Activated naive CD4-positive, alpha-beta T cell treated with anti-CD3 and anti-CD28 coated beads, Interleukin-2, amount 10 ng/mL, durations not matched to agents 7 days and 5 days (primary cell): ENCODE results near the gene RIMBP2.

Source experiments
- CTCF ChIA-PET: fragments of 350-600 bp; sonication (Branson Sonifier 250); formaldehyde crosslinking; loops from one replicate; lab custom pipeline; 2021; ENCODE audit warnings: antibody characterized with exemption; lab: Charles Lee
- DNase-seq: peaks from one replicate; pipeline ENCODE4 v3.0.0-alpha.2; 2020
- H3K27ac Mint-ChIP-seq: one replicate; pipeline ENCODE4 v1.8.0; 2021; ENCODE audit warnings: mild to moderate bottlenecking, moderate library complexity, mixed read lengths
- H3K27me3 Mint-ChIP-seq: one replicate; pipeline ENCODE4 v1.8.0; 2021; ENCODE audit warnings: mild to moderate bottlenecking, mixed read lengths
- H3K36me3 Mint-ChIP-seq: one replicate; pipeline ENCODE4 v1.8.0; 2021; ENCODE audit warnings: mixed read lengths
- H3K4me1 Mint-ChIP-seq: one replicate; pipeline ENCODE4 v1.8.0; 2021; ENCODE audit warnings: mixed read lengths
- H3K4me3 Mint-ChIP-seq: one replicate; pipeline ENCODE4 v1.8.0; 2021; ENCODE audit warnings: mild to moderate bottlenecking, moderate library complexity, mixed read lengths
- H3K9me3 Mint-ChIP-seq: one replicate; pipeline ENCODE4 v1.8.0; 2021; ENCODE audit warnings: mixed read lengths

Gene RIMBP2

GRCh38 chr12:130672089-130672820 is 43.8 kb downstream of the RIMBP2 start:
- Mint-ChIP-seq H3K27me3 (peaks cover 3% of the 10 kb centered on the region), H3K4me3 (no peak overlapping the region), H3K4me1 (no peaks in the 10 kb centered on the region), H3K36me3 (no peaks in the 10 kb centered on the region), H3K9me3 (peaks cover 27% of the 10 kb centered on the region), H3K27ac (no peak overlapping the region)
- CTCF ChIA-PET = no interaction called here
- DNase-seq = no peak

DNA sequence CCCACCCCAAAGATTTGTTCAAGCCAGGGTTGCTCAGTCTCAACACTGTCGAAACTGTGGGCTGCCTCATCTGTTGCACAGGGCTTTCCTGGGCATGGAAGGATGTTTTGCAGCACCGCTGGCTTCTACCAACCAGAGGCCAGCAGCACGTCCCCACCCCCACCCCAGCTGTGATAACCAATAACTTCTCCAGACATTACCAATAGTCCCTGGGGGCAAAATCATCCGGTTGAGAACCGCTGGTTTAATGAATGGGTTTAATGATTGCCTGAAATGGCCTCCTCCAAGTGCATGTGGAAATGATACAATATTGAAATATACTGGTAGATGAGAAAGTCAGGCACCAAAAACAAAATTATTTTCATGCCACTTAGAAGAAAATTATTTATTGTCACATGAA is 44.5 kb downstream of the RIMBP2 start:
- Mint-ChIP-seq H3K4me1 (no peaks in the 10 kb centered on the region), H3K4me3 (no peak overlapping the region), H3K27ac (no peak overlapping the region), H3K9me3 (peaks cover 26% of the 10 kb centered on the region), H3K36me3 (no peaks in the 10 kb centered on the region), H3K27me3 (peaks cover 3% of the 10 kb centered on the region)
- DNase-seq = no peak
- CTCF ChIA-PET = no interaction called here

- Mint-ChIP-seq H3K9me3 (peaks cover 23% of the 10 kb centered on the region), H3K27ac (no peak overlapping the region), H3K4me3 (no peak overlapping the region), H3K36me3 (no peaks in the 10 kb centered on the region), H3K27me3 (peaks cover 3% of the 10 kb centered on the region), H3K4me1 (no peaks in the 10 kb centered on the region)
- no peak for DNase-seq
- CTCF ChIA-PET = no interaction called here
These were observed 46.3 kb downstream of the RIMBP2 start for GRCh38 chr12:130669797-130670196.

DNA sequence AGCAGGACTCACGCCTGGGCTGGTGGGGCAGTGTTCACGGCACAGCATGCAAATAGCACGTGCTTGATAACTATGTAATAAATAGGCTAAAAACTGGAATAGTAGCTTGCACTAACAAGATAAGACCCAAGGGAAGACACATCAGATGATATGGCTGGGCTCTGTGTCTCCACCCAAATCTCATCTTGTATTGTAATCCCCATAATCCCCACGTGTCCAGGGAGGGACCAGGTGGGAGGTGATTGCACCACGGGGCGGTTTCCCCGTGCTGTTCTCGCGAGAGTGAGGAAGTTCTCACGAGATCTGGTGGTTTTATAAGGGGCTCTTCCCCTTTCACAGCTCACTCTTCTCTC is 46.9 kb downstream of the RIMBP2 start:
- Mint-ChIP-seq H3K9me3 (peaks cover 20% of the 10 kb centered on the region), H3K4me3 (no peak overlapping the region), H3K27ac (no peak overlapping the region), H3K27me3 (peaks cover 3% of the 10 kb centered on the region), H3K4me1 (no peaks in the 10 kb centered on the region), H3K36me3 (no peaks in the 10 kb centered on the region)
- CTCF ChIA-PET = no interaction called here
- no peak for DNase-seq

GRCh38 chr12:130668286-130669204 is 47.6 kb downstream of the RIMBP2 start:
- CTCF ChIA-PET = no interaction called here
- Mint-ChIP-seq H3K4me1 (no peaks in the 10 kb centered on the region), H3K4me3 (no peak overlapping the region), H3K9me3 (peaks cover 19% of the 10 kb centered on the region), H3K36me3 (no peaks in the 10 kb centered on the region), H3K27me3 (peaks cover 3% of the 10 kb centered on the region), H3K27ac (no peak overlapping the region)
- no peak for DNase-seq

DNA sequence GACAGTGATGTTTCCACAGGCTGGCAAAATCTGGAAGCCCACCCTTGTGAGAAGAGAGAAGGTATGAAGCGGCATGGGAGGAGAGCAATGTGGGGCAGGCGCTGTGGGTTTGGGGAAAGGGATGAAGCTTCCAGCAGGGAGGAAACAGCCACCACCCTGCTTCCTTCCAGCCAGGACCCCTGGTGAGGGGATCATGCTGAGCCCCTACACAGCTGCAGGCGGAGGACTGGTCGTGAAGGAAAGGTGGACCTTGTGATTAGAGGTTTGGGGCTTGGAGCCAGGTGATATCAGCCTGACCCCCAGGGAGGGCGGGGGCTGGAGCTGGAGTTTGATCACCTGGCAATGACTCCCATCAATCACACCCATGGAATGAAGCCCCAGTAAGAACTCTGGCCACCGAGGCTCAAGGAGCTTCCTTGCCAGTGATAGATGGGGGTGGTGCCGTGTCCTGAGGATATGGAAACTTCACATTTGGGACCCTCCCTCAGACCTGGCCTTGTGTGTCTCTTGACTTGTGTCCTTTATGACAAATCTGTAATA is 48.6 kb downstream of the RIMBP2 start:
- Mint-ChIP-seq H3K4me3 (no peak overlapping the region), H3K4me1 (no peaks in the 10 kb centered on the region), H3K27ac (no peak overlapping the region), H3K9me3 (peaks cover 19% of the 10 kb centered on the region), H3K36me3 (no peaks in the 10 kb centered on the region), H3K27me3 (peaks cover 3% of the 10 kb centered on the region)
- CTCF ChIA-PET = no interaction called here
- DNase-seq = no peak

DNA sequence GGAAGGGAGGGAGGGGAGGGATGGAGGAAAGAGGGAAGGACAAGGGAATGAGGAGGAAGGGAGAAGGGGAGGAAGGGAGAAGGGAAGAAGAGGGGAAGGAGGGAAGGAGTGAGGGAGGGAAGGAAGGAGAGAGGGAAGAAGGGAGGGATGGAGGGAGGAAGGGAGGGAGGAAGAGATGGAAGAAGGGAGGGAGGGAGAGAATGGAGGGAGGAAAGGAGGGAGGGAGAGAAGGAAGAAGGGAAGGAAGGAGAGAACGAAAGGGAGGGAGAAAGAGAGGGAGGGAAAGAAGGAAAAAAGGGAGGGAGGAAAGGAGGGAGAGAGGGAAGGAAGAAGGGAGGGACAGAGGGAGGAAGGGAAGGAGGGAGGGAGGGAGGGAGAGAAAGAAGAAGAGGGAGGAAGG is 49.5 kb downstream of the RIMBP2 start:
- no peak overlapping the region for H3K27ac Mint-ChIP-seq

DNA sequence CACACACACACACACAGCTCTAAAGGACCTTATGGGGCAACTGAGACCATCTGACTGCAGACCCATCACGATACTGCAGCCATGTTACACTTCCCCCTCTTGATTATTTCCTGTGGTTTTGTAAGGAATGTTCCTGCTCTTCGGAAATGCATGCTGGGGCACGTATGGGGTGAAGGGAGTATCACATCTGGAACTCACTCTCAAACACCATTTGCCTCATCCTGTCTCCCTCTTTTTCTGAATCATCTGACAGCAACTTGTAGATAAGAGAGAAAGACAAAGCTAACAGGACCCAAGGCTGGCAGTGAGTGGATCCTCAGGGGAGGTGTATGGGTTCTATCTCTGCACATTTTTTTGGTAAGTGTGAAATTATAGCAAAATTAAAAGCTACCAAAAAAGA is 50.3 kb downstream of the RIMBP2 start:
- CTCF ChIA-PET = no interaction called here
- no peak overlapping the region for H3K4me3 Mint-ChIP-seq

More for the DNA sequence above, 49.5 kb downstream of the RIMBP2 start:
- CTCF ChIA-PET = no interaction called here
- H3K36me3 Mint-ChIP-seq = no peaks in the 10 kb centered on the region
- H3K4me3 Mint-ChIP-seq = no peak overlapping the region
- H3K4me1 Mint-ChIP-seq = no peaks in the 10 kb centered on the region
- H3K9me3 Mint-ChIP-seq = peaks cover 19% of the 10 kb centered on the region
- peaks cover 3% of the 10 kb centered on the region for H3K27me3 Mint-ChIP-seq
- no peak for DNase-seq

GRCh38 chr12:130664772-130665171 is 51.3 kb downstream of the RIMBP2 start:
- CTCF ChIA-PET = no interaction called here
- H3K27me3 Mint-ChIP-seq = peaks cover 3% of the 10 kb centered on the region
- DNase-seq = no peak

More for the DNA sequence above, 50.3 kb downstream of the RIMBP2 start:
- Mint-ChIP-seq H3K4me1 (no peaks in the 10 kb centered on the region), H3K36me3 (no peaks in the 10 kb centered on the region), H3K9me3 (peaks cover 15% of the 10 kb centered on the region), H3K27me3 (peaks cover 3% of the 10 kb centered on the region), H3K27ac (no peak overlapping the region)
- DNase-seq = no peak

GRCh38 chr12:130664252-130664651 is 51.8 kb downstream of the RIMBP2 start:
- Mint-ChIP-seq H3K9me3 (peaks cover 9% of the 10 kb centered on the region), H3K4me3 (no peak overlapping the region), H3K27ac (no peak overlapping the region), H3K4me1 (no peaks in the 10 kb centered on the region), H3K36me3 (no peaks in the 10 kb centered on the region), H3K27me3 (peaks cover 3% of the 10 kb centered on the region)
- no peak for DNase-seq
- CTCF ChIA-PET = no interaction called here

More at GRCh38 chr12:130664772-130665171, 51.3 kb downstream of the RIMBP2 start:
- no peak overlapping the region for H3K4me3 Mint-ChIP-seq
- H3K36me3 Mint-ChIP-seq = no peaks in the 10 kb centered on the region
- H3K9me3 Mint-ChIP-seq = peaks cover 12% of the 10 kb centered on the region
- no peak overlapping the region for H3K27ac Mint-ChIP-seq
- no peaks in the 10 kb centered on the region for H3K4me1 Mint-ChIP-seq

GRCh38 chr12:130663514-130663913 is 52.6 kb downstream of the RIMBP2 start:
- Mint-ChIP-seq H3K4me1 (no peaks in the 10 kb centered on the region), H3K9me3 (peaks cover 4% of the 10 kb centered on the region)

DNA sequence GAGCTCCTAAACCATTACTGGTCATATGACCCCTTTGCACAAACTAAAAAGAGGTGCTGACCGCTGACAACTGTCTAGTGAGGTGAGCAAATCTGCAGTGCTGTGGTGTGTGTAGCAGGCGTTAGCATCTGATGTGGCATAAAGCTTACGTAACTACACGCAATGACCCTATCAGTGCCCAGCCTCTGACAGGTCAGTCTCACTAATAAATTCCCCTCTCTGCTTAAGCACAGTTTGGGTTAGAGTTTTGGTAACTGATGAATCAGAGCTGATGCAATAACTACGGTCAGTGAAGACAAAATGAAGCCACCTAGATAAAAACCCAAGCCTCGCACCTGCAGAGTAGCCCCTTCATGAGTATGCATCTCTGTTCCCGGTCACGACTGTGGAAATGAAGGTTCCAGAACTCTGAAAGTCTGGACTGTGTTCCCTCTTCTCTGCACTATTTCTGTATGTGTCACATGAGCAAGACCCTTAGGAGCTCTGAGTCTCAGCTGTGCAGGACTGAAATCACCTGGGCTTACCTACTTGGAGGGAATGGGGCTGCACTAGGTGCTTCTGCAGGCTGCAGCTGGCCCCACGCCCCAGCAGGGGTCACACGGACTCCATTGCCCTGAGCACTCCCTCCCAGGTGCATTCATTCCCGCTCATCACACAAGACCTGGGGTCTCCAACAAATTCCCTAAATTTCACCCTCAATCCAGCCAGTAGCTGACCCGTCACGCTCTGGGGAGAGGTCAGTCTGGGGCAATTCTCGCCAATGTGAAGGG is 54.4 kb downstream of the RIMBP2 start:
- CTCF ChIA-PET = no interaction called here
- Mint-ChIP-seq H3K27ac (no peak overlapping the region), H3K36me3 (no peaks in the 10 kb centered on the region), H3K4me3 (no peak overlapping the region), H3K27me3 (no peaks in the 10 kb centered on the region), H3K9me3 (peaks cover 1% of the 10 kb centered on the region), H3K4me1 (no peaks in the 10 kb centered on the region)
- no peak for DNase-seq

More at GRCh38 chr12:130663514-130663913, 52.6 kb downstream of the RIMBP2 start:
- no peak for DNase-seq
- CTCF ChIA-PET = no interaction called here
- no peak overlapping the region for H3K27ac Mint-ChIP-seq
- H3K4me3 Mint-ChIP-seq = no peak overlapping the region
- H3K36me3 Mint-ChIP-seq = no peaks in the 10 kb centered on the region
- H3K27me3 Mint-ChIP-seq = peaks cover 3% of the 10 kb centered on the region

GRCh38 chr12:130661059-130661458 is 55.0 kb downstream of the RIMBP2 start:
- DNase-seq = no peak
- no peaks in the 10 kb centered on the region for H3K4me1 Mint-ChIP-seq
- H3K27me3 Mint-ChIP-seq = no peaks in the 10 kb centered on the region
- H3K36me3 Mint-ChIP-seq = no peaks in the 10 kb centered on the region
- no peak overlapping the region for H3K4me3 Mint-ChIP-seq
- no peak overlapping the region for H3K27ac Mint-ChIP-seq
- CTCF ChIA-PET = no interaction called here
- peaks cover 1% of the 10 kb centered on the region for H3K9me3 Mint-ChIP-seq
